Cardiac muscle cell (in vitro differentiated cells and primary cell): ENCODE measurements around the gene SORCS3. TPM values are rescaled to one million over a fixed set of nuclear protein-coding genes. Genes with fewer than 3 reads are reported as not detected.

Experiments used
- DNase-seq, 2 donors: peaks; one replicate each; pipeline versions ENCODE4 v3.0.0 to v3.0.0-alpha.2; 2010 to 2017; ENCODE audit warnings: low read depth in 1 of 2, low spot score in 1 of 2
- H3K27ac ChIP-seq: fragments of 200-600 bp; sonication (generic); 2 replicates; pipeline ENCODE4 v1.5.1; 2016
- H3K27me3 ChIP-seq: fragments of 200-600 bp; sonication (generic); 2 replicates; pipeline ENCODE4 v1.6.0; 2016; ENCODE audit warnings: control low read depth
- H3K36me3 ChIP-seq: fragments of 200-600 bp; sonication (generic); 2 replicates; pipeline ENCODE4 v1.5.1; 2016; ENCODE audit warnings: control low read depth
- H3K4me1 ChIP-seq: fragments of 200-600 bp; sonication (generic); 2 replicates; pipeline ENCODE4 v1.8.1; 2017; ENCODE audit warnings: low read depth, mild to moderate bottlenecking, mixed run types
- H3K4me3 ChIP-seq: fragments of 200-600 bp; sonication (generic); 2 replicates; pipeline ENCODE4 v1.5.1; 2016; ENCODE audit warnings: mild to moderate bottlenecking
- H3K9me3 ChIP-seq: fragments of 200-600 bp; sonication (generic); 2 replicates; pipeline ENCODE4 v1.5.1; 2017; ENCODE audit warnings: low read depth, mild to moderate bottlenecking, control low read depth
- polyA plus RNA-seq: library from polyadenylated mRNA; unstranded; fragments of >200 nt; fragmentation: Nextera tagmentation; extraction: Ambion mirVana; gene quantifications from 2 replicates; pipeline ENCODE4 v1.2.1, GENCODE V29; 2016
- total RNA-seq: library from RNA; depleted of rRNA; stranded (reverse); fragments of >200 nt; gene quantifications from 2 replicates; pipeline ENCODE4 v1.2.3, GENCODE V29; 2016
- TF ChIP-seq, protein P1 (sequence below): IDR thresholded peaks from 2 replicates; pipeline ENCODE4 v1.5.1; 2012; ENCODE audit warnings: low read depth, mild to moderate bottlenecking, low read length

SORCS3 gene
- total and polyA plus RNA-seq, 2 experiments from 2014 or later, result 9.3 to 29.1 TPM

DNA sequence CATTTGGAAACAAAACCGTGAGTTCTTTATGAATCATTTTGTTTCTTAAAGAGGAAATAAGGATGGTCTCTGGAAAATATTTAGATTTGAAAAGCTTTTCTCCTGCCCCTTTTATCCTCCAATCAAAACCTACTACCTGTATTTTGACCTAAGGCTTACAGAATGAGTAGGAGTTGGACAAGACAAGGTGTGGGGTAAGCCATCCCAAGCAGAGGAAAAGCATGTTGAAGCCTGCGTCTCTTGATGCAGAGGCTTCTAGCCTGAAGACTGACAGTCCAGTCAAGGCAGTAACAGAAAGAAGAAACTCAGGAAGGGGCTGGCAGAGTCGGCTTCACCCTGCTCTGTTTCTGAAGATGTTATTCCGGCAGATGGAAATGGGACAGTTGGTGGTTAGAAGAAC is 551.1 kb downstream of the SORCS3 start:
- Histone ChIP-seq H3K4me3 (no peak overlapping the region), H3K27me3 (no peaks in the 10 kb centered on the region), H3K4me1 (no peaks in the 10 kb centered on the region), H3K36me3 (no peaks in the 10 kb centered on the region), H3K9me3 (no peaks in the 10 kb centered on the region), H3K27ac (no peak overlapping the region)
- TF ChIP-seq, protein P1, sequence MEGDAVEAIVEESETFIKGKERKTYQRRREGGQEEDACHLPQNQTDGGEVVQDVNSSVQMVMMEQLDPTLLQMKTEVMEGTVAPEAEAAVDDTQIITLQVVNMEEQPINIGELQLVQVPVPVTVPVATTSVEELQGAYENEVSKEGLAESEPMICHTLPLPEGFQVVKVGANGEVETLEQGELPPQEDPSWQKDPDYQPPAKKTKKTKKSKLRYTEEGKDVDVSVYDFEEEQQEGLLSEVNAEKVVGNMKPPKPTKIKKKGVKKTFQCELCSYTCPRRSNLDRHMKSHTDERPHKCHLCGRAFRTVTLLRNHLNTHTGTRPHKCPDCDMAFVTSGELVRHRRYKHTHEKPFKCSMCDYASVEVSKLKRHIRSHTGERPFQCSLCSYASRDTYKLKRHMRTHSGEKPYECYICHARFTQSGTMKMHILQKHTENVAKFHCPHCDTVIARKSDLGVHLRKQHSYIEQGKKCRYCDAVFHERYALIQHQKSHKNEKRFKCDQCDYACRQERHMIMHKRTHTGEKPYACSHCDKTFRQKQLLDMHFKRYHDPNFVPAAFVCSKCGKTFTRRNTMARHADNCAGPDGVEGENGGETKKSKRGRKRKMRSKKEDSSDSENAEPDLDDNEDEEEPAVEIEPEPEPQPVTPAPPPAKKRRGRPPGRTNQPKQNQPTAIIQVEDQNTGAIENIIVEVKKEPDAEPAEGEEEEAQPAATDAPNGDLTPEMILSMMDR, result no peak
- DNase-seq, result no peak

DNA sequence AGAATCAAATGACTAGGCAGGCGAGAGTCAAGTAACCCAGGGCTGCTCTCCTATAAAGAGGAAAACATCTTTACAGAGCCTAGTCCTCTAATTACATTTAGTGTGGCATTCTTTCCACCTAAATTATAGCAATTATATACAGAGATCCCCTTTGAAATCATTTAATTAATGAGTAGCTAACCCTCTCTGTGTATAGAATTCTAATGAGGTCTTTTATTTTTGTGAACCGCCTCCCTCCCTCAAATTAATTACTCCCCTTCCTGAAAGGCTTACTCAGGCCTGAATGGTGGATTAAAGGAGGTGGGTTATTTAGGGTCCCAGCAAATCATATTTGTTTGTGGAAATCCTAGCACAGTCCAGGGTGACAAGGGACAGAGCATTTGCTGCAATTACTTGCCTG is 551.8 kb downstream of the SORCS3 start:
- Histone ChIP-seq H3K4me1 (no peaks in the 10 kb centered on the region), H3K36me3 (no peaks in the 10 kb centered on the region), H3K9me3 (no peaks in the 10 kb centered on the region), H3K4me3 (no peak overlapping the region), H3K27me3 (no peaks in the 10 kb centered on the region), H3K27ac (no peak overlapping the region)
- TF ChIP-seq, protein P1, result no peak
- no peak for DNase-seq

DNA sequence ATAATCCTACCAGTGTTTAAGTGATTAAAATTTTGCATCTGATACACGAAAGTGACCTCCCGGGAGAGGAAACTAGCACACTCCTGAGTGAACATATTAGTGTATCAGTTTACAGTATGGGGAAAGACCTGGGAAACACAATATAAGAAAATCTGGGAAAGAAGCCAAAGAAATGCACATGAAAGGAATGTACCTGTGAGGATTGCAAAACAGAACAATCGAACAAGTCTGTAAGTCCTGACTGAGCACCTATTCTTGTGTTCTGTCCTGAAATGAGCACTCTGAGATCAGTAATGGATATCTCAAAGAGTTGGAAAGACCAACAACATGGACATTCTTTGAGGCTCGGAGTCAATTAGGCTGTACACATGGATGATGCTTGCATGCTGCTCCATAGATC is 554.7 kb downstream of the SORCS3 start:
- H3K4me3 ChIP-seq, result no peak overlapping the region
- H3K36me3 ChIP-seq, result no peaks in the 10 kb centered on the region
- TF ChIP-seq, protein P1, result no peak
- no peak overlapping the region for H3K27ac ChIP-seq
- no peaks in the 10 kb centered on the region for H3K4me1 ChIP-seq
- H3K9me3 ChIP-seq, result no peaks in the 10 kb centered on the region
- H3K27me3 ChIP-seq, result no peaks in the 10 kb centered on the region
- DNase-seq, result no peak

DNA sequence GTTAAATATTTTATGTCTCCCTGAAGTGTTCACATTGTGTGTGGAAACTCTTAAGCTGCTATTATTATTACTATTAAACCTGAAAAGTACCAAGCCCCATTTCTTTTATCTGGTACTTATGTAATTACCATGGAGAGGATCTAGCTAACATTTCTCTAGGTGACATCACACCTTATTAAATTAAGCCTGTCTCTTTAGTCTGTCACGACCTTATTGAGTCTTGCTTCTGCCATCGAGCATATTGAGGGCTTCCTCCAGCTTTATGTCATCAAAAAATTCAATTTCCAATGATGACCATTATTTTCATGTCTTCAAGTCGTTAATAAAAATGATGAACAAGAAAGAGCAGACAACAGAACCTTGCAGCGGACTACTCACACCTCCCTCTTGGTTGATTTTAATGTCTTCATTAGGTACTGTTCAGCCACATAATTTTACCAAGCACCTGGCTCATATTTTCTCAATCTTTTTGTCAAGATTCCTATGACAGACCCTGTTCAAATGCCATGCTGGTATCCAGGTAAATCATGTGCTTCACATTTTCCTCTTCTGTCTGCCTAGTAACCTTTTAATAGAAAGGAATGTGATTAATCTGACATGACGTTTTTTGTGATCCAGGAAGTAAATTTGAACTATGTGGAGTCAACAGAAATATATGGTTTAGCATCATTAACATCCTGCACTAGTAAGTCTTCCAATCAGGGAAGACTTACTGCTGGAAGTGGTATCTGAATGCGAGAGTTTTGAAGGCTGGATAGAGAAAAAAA is 556.7 kb downstream of the SORCS3 start:
- Histone ChIP-seq H3K4me1 (no peaks in the 10 kb centered on the region), H3K9me3 (no peaks in the 10 kb centered on the region), H3K4me3 (no peak overlapping the region), H3K36me3 (no peaks in the 10 kb centered on the region), H3K27ac (no peak overlapping the region), H3K27me3 (no peaks in the 10 kb centered on the region)
- DNase-seq, result no peak
- TF ChIP-seq, protein P1, result no peak

DNA sequence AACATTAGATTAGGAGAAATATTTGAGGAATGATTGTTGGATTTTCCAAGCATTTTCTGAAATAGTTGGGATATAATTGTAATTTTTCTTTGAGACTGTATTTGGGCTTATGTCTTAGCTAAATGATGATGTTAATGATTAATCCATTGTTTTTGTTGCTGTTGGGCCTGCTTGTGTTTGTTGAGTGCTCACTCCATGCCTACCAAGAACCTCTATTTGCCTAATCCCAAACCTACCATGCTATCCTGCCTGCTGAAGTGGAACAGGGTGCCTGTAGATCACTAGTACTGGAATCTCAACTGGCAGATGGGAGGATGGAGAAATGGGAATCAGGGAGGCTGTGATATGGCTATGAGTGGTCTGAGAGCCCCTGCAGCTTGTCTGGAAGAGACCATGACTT is 565.5 kb downstream of the SORCS3 start:
- TF ChIP-seq, protein P1, result no peak
- H3K4me3 ChIP-seq, result no peak overlapping the region
- no peak for DNase-seq
- H3K27me3 ChIP-seq, result no peaks in the 10 kb centered on the region
- H3K4me1 ChIP-seq, result no peaks in the 10 kb centered on the region
- H3K36me3 ChIP-seq, result no peaks in the 10 kb centered on the region
- H3K27ac ChIP-seq, result no peak overlapping the region
- no peaks in the 10 kb centered on the region for H3K9me3 ChIP-seq
